ENCODE measurements around the gene STAM.

DNA sequence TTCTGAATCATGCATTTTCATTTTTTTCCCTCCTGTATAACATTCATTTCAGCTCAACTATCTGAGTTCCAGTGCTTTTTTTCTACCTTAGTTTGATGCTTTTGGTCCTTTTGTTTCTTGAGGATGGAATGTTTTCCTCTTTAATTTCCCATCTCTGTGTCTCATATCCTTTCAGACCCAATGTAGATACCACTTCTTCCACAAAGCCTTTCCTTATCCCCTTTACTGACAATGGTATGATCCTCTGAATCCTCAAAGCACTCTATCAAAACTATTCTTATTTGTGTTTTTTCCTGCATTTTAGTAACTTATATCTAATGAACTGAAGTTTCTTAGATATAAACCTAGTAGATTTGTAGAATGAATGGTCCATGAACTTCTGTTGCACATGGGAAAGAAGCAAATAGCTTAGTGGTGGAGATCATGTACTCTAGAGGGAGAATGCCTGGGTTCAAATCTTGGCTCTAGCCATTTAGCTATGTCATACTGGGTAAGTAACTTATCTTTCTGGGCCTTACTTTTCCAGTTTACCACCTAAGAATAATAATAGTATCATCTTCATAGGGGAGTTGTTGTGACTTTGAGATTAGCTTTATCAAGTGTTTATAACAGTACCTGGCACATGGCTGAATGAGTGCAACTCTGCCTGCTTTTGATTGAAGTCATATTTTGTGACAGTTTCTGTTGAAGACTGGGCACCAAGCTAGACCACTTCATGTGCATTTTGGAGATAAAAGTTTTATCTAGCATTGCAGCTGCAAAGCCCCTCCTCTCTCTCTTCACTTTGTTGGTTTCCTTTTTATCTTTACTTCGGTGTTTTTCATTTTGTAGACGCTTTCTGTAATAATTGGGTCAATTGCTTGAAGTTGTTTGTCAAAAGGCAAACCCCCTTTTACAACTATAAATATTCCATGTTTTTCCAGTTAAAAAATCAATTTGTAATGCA is 18.5 kb downstream of the STAM start:
- TF ChIP-seq TARDBP (IDR thresholded peaks at IDR 0.05) (no peak), ZNF384 (IDR thresholded peaks at IDR 0.05) (no peak), HDGF (IDR thresholded peaks at IDR 0.05; ENCODE audit: borderline replicate concordance) (no peak), SP1 (IDR thresholded peaks at IDR 0.05) (no peak), NFRKB (IDR thresholded peaks at IDR 0.05) (no peak)

Measured in HEK293T (cell line).